Measurements from ENCODE around the gene ANO1.

- TF ChIP-seq GATA2 (IDR thresholded peaks at IDR 0.05; ENCODE audit: low read depth, low read length) (no peak), GATA3 (IDR thresholded peaks at IDR 0.05; ENCODE audit: low read depth, low read length) (no peak)
Measured at GRCh38 chr11:70159627-70160570, 81.8 kb downstream of the ANO1 start.

All from SH-SY5Y (cell line).